Uterus (tissue), 4 donors: ENCODE results near the gene RASSF1. TPM values are rescaled to one million over a fixed set of nuclear protein-coding genes. Genes with fewer than 3 reads are reported as not detected.

ENCODE experiments used
- DNase-seq, 2 donors: peaks; one replicate each; pipeline ENCODE4 v3.0.0-alpha.2; 2019 to 2020
- H3K27ac ChIP-seq, 2 donors: fragments of 200-600 bp; sonication (generic); 1 replicate in 1 of 2; 2 replicates in 1 of 2; pipeline ENCODE4 v1.5.1; 2016 to 2018
- H3K27me3 ChIP-seq, 2 donors: fragments of 200-600 bp; sonication (generic); one replicate each; pipeline ENCODE4 v1.5.1; 2018 to 2019; ENCODE audit warnings: control low read depth in 1 of 2
- H3K36me3 ChIP-seq, 2 donors: fragments of 200-600 bp; sonication (generic); one replicate each; pipeline ENCODE4 v1.5.1; 2019; ENCODE audit warnings: control low read depth in 1 of 2
- H3K4me1 ChIP-seq, 2 donors: fragments of 200-600 bp; sonication (generic); one replicate each; pipeline ENCODE4 v1.5.1; 2018 to 2019; ENCODE audit warnings: control low read depth in 1 of 2
- H3K4me3 ChIP-seq, 2 donors: fragments of 200-600 bp; sonication (generic); 1 replicate in 1 of 2; 2 replicates in 1 of 2; pipeline ENCODE4 v1.5.1; 2018 to 2019; ENCODE audit warnings: mild to moderate bottlenecking in 1 of 2
- H3K9me3 ChIP-seq, 2 donors: fragments of 200-600 bp; sonication (generic); one replicate each; pipeline ENCODE4 v1.5.1; 2019; ENCODE audit warnings: control low read depth in 1 of 2
- CTCF ChIP-seq, 4 experiments: fragments of 200-600 bp in 2 of 4; fragments of 450-650 bp in 2 of 4; sonication (generic) in 2 of 4; IDR thresholded peaks; one replicate each; pipeline ENCODE4 v1.5.1; 2016 to 2019; ENCODE audit warnings: antibody characterized with exemption in 4 of 4, mild to moderate bottlenecking in 2 of 4, moderate library complexity in 1 of 4
- POLR2A ChIP-seq, 2 donors: fragments of 450-650 bp; IDR thresholded peaks; one replicate each; pipeline ENCODE4 v1.6.1; 2016; ENCODE audit warnings: antibody characterized with exemption in 2 of 2, mild to moderate bottlenecking in 1 of 2, moderate library complexity in 1 of 2
- intact Hi-C: fragments of 100-400 bp; cut with DNase I; formaldehyde crosslinking; loops from one replicate; pipeline ENCODE4 v1.15.1; 2023; ENCODE audit warnings: low total_unique reads
- total RNA-seq, 4 donors: library from RNA; depleted of rRNA in 3 of 4; stranded (reverse); fragments of >200 nt in 3 of 4; gene quantifications; one replicate each; pipeline versions ENCODE4 v1.1.0 to v1.2.4, GENCODE V29; 2014 to 2023
- donor health status: DM: yes; HTN: yes; CAD: no.

The RASSF1 gene
- total RNA-seq, 4 donors from 2014 or later, result 42.1 to 114 (median 44.6) TPM

- DNase-seq, result no peak
- no peak for TF ChIP-seq CTCF (IDR thresholded peaks at IDR 0.05)
- no peak for TF ChIP-seq POLR2A (IDR thresholded peaks at IDR 0.05)
- H3K9me3 ChIP-seq, result no peaks in the 10 kb centered on the region
- H3K27ac ChIP-seq, result no peak overlapping the region
- H3K4me3 ChIP-seq, result no peak overlapping the region
- no peaks in the 10 kb centered on the region for H3K27me3 ChIP-seq
- H3K36me3 ChIP-seq, result no peaks in the 10 kb centered on the region
- H3K4me1 ChIP-seq, result peaks cover 0 to 6% of the 10 kb centered on the region in 2 donors
- intact Hi-C loops, result no loop called here
Observed at GRCh38 chr3:50369012-50369670, 28.5 kb upstream of the RASSF1 start.

- peak overlapping the region in 1 of 2 donors; percentile 64 for H3K4me3 ChIP-seq
- H3K9me3 ChIP-seq, result no peaks in the 10 kb centered on the region
- no peak for DNase-seq
- no peaks in the 10 kb centered on the region for H3K36me3 ChIP-seq
- H3K27me3 ChIP-seq, result no peaks in the 10 kb centered on the region
- peaks cover 0 to 6% of the 10 kb centered on the region in 2 donors for H3K4me1 ChIP-seq
- intact Hi-C loops, result no loop called here
- no peak for TF ChIP-seq CTCF (IDR thresholded peaks at IDR 0.05)
- TF ChIP-seq POLR2A (IDR thresholded peaks at IDR 0.05), result no peak
- H3K27ac ChIP-seq, result no peak overlapping the region
Observed at GRCh38 chr3:50365842-50366220, 25.2 kb upstream of the RASSF1 start.

GRCh38 chr3:50365080-50365841 lies 24.6 kb upstream of the RASSF1 start:
- DNase-seq, result peak; percentile 86 to 88
- H3K27ac ChIP-seq, result peak overlapping the region; percentile 30 to 75

GRCh38 chr3:50364573-50365079 lies 24.0 kb upstream of the RASSF1 start:
- Histone ChIP-seq H3K27me3 (no peaks in the 10 kb centered on the region), H3K9me3 (no peaks in the 10 kb centered on the region), H3K36me3 (no peaks in the 10 kb centered on the region), H3K4me1 (peaks cover 0 to 6% of the 10 kb centered on the region in 2 donors), H3K27ac (peak overlapping the region; percentile 30 to 75), H3K4me3 (peak overlapping the region; percentile 41 to 64)
- TF ChIP-seq POLR2A (IDR thresholded peaks at IDR 0.05) (no peak), CTCF (IDR thresholded peaks at IDR 0.05) (no peak)
- intact Hi-C loops, result no loop called here
- DNase-seq, result no peak

More at GRCh38 chr3:50365080-50365841, 24.6 kb upstream of the RASSF1 start:
- H3K27me3 ChIP-seq, result no peaks in the 10 kb centered on the region
- TF ChIP-seq CTCF (IDR thresholded peaks at IDR 0.05), result no peak
- peak in 1 of 2 donors; percentile 26 for TF ChIP-seq POLR2A (IDR thresholded peaks at IDR 0.05)
- no peaks in the 10 kb centered on the region for H3K9me3 ChIP-seq
- intact Hi-C loops, result no loop called here
- H3K36me3 ChIP-seq, result no peaks in the 10 kb centered on the region
- peak overlapping the region; percentile 41 to 64 for H3K4me3 ChIP-seq
- H3K4me1 ChIP-seq, result peaks cover 0 to 6% of the 10 kb centered on the region in 2 donors

GRCh38 chr3:50359760-50360110 lies 19.1 kb upstream of the RASSF1 start:
- Histone ChIP-seq H3K27me3 (no peaks in the 10 kb centered on the region), H3K4me1 (peaks cover 16 to 32% of the 10 kb centered on the region in 2 donors), H3K36me3 (no peaks in the 10 kb centered on the region), H3K9me3 (no peaks in the 10 kb centered on the region), H3K27ac (peak overlapping the region in 1 of 2 donors; percentile 20), H3K4me3 (peak overlapping the region in 1 of 2 donors; percentile 91)
- TF ChIP-seq CTCF (IDR thresholded peaks at IDR 0.05), result no peak
- TF ChIP-seq POLR2A (IDR thresholded peaks at IDR 0.05), result no peak
- no peak for DNase-seq
- intact Hi-C loops, result no loop called here
